Medulla oblongata (tissue), 1 donor: ENCODE data around the gene IRF8.
A peak's percentile ranks its signal among the peaks of the same experiment; 100 is the strongest.
"Not testable (repeated sequence)": the region's sequence is repeated elsewhere in the genome, so short reads cannot be mapped to it uniquely, and the experiment has no call there.

Source experiments
- DNase-seq: peaks from one replicate; pipeline ENCODE4 v3.0.0-alpha.2; 2015; ENCODE audit errors: extremely low spot score

IRF8 gene

DNA sequence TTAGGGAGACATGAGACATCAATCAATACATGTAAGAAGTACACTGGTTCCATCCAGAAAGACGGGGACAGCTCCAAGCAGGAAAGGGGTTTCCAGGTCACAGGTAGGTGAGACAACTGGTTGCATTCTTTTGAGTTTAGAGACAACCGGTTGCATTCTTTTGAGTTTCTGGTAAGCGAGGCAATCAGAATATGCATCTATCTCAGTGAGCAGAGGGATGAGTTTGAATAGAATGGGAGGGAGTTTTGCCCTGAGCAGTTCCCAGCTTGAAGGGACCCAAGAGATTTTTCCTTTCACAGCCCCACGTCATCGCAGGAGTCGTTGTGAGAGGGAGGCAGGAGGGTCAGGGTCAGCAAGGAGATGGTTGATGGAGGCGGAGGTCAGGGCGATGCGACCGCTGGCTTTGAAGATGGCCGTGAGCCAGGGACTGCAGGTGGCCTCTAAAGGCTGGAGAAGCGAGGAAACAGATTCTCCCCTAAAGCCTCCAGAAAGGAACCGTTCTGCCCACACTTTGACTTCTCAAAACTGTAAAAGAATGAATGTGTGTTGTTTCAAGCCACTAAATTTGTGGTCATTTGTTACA is 36.5 kb downstream of the IRF8 start:
- DNase-seq: no peak

DNA sequence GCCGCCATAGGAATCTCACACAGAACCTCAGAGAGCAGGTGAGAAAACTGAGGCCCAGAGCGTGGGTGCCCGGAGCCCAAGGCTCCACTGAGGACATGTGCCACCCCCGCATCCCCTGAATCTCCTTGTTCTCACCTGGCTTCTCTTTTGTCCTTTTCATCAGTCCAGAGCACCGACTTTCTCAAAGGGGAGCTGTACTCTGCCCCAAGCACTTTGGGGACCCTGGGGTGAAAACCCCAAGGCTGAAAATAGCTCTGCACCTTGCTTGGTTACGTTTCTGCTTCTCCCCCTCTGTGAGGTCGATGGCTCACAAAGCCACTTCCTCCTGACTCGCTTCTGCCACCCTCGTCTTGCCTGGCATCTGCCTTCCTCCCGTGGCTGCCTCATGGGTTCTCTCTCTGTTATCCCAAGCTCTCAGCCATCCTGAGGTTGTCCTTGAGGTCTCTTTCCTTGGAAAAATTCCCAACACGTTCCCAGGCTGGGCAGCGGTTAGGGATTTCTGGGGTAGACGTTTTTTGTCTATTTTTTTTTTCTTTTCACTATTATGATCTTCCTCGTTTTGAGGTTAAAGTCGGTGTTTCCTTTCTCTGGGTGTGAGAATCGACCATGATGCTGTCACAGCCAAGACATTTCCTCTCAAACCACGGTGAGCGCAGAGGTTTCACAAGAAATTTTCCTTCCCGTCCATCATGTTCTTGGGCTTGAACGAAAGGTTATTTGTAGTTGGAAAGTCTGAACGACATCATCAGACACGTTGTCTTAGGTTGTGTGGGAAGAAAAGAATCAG is 37.2 kb downstream of the IRF8 start:
- peak; percentile 49 for DNase-seq

DNA sequence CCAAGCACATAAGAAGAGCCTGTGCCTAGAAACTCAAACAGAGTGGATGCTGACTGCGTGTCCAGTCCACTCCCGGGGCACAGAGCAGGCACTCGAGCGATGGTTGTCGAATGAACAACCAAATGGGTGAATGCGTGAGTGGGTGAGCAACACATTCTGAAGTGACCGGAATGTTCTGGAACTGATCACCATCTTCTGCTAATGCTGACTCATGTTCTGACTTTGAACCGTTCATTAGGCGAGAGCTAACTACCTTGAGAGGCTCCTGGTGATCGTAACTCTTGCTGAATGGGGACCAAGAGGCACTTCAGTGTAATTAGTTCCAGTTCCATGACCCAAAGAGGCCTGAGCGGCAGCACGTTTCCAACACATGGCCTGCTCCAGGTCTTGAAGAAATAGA is 37.9 kb downstream of the IRF8 start:
- no peak for DNase-seq

DNA sequence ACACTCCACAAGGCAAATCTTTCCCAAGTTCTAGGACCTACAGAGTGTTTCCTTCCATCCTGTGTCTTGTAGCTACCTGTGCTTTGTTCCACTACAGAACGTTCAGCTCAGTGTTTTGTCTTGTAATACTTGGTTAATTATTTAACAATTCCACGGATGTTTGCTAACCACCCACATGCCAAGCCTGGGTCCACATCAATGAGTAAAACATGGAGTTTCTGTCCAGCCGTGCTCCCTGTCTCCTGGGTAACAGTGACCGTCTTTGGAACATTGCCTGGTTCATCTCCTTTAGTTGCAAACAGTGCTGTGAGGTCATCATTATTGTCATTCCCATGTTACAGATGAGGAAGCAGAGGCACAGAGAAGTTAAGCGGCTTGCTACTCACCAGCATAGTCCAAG is 41.3 kb downstream of the IRF8 start:
- DNase-seq: no peak

DNA sequence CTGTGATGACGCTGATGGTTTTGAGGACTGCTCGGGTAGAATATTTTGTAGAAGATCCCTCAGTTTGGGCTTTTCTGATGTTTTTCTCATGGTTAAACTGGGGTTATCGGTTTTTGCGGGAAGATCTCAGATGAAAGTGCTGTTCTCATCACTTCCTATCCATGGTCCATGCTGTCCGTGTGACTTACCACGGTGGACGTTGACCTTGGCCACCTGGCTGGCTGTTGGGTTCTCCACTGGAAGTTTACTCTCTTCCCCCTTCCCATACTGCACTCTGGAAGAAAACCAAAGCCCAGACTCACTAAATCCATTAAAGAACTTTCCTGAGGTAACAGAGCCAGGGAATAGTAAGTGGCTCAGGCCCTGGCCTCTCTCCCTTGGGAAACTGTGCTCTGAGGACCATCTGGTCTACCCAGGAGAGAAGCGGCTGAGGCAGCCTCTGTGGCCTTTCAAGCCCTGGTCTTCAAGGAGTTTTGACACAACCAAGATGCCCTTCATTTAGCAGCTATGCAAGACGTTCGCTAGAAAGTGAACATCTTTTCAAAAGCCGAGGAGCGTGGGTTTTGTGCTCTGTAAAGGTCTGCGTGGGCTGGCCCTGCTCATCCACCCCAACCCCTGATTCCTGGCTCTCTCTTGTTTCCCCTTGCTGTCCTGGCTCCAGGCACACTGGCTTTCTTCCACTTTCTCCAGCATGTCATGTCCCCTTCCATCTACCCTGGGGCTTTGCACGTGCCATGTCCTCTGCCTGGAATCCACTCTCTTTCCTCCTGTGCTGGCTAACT is 43.1 kb downstream of the IRF8 start:
- DNase-seq: no peak

DNA sequence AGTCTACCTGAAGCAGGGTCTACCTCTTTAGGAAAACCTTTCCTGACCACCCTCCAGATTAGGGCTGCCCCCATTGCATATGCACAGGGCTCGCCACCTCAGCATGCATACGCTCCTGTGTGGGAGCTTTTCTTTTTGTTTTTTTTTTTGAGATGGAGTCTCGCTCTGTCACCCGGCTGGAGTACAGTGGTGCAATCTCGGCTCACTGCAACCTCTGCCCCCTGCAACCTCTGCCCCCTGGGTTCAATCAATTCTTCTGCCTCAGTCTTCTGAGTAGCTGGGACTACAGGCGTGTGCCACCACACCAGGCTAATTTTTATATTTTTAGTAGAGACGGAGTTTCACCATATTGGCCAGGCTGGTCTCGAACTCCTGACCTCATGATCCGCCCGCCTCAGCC is 43.7 kb downstream of the IRF8 start:
- DNase-seq: not testable (repeated sequence)

DNA sequence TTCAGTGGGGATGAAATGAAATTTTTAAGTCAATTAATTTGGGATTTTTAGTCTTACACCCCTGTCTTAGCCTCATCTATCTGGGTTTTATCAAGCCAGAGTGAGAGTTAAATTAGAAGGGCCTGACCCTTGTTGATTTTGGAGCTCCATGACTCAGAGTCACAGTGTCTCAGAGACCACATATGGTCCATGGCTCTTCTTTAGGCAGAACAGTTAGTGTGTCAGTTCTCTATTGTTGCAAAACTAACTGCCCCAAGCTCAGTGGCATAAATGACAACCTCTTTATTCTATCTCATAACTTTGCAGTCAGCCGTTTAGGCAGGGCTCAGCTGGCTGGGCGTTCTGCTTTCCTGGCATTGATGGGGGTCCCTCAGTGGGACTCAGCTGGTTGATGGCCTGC is 44.7 kb downstream of the IRF8 start:
- DNase-seq: no peak

DNA sequence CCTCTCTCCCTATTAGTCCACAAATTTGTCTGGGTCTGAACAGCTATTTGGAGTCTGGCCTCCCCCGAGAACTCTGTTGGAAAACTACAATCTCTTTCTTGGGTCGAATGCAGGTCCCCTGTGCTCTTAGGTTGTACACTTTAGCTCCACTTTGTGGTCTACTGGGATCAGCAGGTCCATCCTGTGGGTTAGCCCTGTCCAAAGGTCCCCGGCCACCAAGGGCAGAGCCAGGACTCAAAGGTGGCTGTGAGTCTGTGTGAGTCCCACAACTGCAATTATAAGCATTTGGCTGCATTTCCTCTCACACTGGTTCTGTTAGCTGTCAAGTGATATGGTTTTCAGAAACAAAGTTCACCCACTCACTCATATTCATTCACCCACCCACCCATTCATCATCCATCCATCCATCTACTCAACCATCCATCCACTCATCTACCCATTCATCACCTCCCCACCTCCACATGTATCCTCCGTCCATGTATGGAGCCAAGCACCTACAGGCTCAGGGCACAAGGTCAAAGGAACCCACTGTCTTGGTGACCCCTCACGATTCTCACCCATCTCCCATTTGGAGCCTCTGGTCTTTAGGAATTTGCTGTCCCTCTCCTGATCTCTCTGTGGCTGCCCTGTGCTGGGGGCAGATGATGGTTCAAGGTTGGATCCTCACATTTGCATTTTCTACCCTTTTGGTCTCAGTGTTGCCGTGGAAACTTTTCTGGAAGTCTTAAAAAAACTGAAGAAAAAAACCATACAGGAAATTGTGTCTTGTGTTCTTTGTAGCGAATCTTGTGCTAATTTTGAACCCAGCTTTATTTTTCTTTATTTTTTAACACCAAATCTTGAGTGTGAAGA is 45.8 kb downstream of the IRF8 start:
- DNase-seq: no peak

DNA sequence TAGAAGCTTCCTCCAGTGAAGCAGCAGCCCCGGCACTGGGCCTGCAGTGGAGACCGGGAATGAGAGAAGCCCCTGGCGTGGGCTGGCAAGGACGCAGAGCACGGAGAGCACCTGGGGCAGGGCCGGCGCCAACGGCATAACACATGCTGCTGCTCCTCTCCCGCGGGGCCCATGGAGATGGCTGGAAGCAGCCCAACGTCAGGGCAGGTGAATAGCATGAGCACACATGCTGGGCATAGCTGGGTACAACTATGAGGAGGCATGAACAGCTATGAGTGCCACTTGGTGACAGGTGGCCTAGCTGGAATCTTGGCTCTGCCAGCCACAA is 46.4 kb downstream of the IRF8 start:
- DNase-seq: no peak

DNA sequence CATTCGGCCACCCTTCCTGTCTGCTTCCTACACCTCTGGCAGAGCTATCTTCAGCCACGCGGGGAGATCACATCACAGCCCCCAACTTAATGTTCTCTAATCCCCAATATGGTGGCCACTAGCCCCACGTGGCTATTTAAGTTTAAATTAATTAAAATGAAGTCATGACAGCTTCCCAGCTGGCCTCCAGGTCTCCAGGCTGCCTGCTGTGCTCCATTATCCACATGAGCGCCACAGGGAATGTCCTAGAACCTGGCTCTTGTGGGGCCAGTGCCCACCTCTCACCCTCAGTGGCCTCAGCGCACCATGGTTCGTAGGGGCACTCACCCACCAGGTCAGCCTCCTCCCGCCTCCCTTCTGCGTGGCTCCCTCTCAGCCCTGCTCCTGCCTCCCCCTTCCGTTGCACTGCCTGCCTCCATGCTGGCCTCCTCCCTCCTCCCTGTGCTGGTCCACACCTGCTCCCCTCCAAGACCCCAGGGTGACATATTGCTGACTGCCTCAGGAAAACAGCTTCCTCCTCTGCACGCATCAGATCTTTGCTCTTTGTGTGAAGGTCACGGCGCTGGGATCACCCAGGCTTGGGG is 47.7 kb downstream of the IRF8 start:
- no peak for DNase-seq

DNA sequence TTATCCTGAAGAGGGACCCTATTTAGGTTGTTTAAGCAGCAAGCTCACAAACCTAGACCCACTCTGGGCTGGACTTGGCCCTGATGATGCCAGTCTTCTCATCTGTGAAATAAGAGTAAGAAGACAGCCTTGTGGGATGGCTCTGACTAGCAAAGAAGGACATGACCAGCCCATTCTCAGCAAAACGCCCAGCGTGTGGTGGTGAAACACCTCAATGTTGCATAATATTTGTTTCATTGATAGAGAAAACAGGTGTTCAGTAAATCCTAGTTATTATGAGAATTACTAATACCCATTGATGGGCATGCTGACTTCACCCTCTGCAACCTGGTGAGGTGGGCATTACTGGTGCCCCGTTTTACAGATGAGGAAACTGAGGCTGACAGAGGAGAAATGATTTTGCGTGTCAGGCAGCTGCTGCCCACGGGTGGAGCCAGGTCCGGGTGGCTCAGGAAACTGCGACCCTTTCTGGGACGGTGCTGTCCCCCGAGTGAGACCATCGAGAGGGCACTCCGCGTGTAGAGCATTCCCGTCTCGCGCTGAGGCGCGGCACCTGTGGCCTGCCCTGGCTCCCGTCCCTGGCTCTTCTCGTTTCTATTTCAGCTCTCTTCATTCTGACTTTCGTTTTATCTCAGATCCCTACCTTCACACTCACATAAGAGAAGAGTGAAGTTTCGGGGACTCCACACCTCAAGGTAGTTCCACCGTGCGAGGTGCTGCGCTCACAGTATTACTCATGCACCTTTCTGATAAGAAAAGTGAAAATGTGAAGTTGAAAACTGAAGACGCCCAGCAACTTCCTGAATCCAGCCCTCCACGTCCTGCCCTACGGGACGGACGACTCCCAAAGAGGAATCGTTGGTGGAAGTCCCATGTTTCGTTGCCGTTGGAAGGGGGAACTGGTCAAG is 48.5 kb downstream of the IRF8 start:
- DNase-seq: no peak

DNA sequence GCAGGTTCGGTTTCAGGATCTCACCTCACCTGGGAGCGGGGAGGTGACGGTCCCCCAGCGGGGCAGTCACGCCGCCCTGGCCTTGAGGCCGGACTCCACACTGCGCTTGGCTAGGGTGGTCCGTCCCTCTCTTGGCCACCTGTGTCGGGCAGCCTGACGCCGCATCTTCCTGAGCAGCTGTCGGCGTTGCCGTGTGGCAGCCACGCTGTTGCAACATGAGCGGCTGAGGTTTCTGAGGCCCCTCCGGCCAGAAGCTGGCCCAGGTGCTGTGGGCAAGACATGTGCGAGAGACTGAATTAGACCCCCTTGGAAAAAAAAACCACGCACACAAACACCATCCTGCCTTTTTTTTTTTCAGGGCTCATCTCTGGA is 49.2 kb downstream of the IRF8 start:
- no peak for DNase-seq

DNA sequence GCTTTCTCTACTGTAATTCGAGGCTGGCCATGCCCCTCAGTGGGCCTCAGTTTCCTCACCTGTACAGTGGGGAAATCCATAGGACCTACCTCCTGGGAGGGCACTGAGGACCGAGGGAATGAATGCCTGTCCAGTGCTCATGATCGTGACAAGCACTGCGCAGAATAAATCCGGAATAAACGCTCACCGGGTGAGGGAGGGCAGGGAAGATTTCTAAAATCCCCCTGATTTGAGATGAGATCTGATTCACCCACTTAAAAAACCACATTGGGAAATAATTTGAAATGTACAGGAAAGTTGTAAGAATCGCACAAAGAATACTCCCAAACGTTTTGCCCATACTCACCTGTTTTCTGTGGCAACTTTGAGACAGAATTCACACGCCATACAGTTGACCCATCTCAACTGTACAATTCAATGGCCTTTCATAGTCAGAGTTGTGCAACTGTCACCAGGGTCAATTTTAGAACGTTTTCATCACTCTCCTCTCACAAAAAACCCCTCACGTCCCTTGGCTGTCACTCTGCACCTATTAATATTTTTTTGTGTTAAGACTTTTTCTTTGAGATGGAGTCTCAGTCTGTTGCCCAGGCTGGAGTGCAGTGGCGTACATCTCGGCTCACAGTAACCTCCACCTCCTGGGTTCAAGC is 49.8 kb downstream of the IRF8 start:
- no peak for DNase-seq

DNA sequence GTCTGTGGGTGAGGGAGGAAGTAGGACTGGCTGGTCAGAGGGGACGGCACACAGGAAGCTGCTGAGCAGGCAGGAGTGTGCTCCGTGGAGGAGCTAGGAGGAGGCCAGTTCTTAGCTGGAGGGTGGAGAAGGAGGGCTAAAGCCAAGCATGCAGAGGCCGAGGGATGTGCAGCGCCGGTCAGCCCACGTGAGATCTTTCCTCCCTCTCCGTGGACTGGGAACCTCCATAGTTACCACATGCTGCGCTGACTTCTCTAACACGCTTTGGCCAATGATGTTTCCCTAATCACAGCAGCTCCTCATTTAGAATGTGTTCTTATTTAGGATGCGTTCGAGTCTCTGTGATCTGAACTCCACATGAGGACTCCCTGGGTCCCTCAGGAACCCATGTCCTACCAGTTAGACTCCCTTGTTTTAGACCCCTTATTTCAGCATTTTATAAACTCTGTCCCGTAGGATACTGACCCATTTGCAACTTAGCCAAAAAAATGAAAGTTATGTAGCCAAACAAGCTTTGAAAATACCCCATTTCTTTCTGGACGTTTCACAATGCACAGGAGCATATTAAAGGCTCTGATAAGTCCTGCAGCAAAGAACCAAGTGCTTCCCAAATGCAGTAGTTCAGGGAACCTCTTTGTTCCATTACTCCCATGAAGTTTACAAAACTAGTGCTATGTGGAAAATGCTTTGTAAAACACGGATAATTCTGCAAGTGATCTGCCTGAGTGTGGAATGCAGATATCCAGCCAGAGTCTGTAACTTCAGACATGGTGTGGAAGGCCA is 51.4 kb downstream of the IRF8 start:
- no peak for DNase-seq

DNA sequence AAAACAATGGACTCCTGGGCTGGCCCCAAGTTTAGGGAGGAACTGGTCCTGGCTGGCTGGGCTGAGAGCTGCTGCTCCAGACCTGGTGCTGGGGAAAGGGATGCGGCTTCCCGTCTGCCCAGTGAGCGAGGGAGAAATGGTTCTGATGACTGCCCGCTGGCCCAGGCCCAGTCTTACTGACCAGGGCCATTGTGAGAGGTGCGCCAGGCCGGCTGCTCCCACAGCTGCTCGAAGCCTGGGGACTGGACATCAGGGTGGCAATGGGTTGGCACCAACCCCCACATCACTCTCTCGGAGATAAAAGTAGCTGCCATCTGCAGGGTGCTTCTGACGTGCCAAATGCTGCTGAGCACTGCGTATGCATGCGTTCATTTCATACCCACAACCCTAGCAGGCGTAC is 53.2 kb downstream of the IRF8 start:
- no peak for DNase-seq

DNA sequence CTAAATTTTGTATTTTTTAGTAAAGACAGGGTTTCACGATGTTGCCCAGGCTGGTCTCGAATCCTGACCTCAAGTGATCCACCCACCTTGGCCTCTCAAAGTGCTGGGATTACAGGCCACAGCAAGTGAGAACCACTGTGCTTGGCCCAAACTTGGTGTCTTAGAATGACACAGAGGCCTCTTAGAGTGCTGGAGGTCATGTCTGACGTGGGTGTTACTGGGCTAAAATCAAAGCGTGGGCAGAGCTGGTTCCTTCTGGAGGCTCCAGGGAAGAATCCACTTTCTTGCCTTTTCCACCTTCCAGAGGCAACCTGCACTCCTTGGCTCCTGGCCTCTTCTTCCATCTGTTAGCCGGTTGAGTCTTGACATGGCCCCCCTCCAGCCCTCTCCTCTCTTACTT is 53.8 kb downstream of the IRF8 start:
- DNase-seq: no peak

DNA sequence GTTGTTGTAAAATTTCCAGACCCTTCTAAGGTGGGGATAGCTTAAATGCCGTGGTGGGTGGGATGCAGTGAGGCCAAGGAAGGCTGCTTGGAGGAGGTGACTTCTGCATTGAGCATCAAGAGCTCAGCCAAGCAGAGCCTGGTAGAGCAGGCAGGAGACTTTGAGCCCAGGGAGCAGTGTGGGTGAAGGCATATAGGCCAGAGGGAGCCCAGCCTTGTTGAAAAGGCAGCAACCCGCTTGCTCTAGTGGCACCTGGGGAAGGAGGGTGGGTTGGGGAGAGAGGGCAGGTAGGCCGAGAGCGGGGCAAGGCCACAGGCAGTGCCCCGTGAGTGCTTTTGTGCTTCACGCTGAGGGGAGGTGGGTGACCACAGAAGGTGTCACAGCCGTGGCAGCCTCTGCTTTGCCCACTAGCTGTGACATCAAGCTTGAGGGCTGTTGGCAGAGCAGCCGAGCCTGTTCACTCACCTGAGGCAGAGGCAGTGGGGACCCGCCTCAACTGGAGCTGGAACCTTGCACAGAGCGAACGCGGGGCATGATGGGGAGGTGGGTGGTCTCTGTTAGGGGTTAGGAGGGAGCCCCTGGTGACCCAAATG is 56.1 kb downstream of the IRF8 start:
- no peak for DNase-seq

DNA sequence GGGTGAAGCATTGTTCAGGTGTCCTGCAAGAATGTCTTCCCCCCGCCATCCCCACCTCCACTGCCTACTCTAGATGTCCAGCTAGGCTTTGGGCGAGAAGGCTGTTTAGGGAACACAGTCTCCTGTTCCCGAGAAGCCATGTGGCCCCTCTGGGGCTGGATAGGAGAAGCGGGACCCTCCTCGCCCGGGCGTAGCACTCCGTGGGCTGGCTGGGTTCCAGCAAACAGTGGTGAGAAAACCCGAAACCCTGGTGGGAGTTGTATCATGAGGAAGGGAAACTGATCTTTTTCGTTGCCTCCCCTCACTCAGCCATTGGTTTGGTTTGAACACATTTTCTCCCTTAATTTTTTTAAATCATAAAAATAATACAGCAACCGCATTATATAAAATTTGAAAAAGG is 56.6 kb downstream of the IRF8 start:
- no peak for DNase-seq

DNA sequence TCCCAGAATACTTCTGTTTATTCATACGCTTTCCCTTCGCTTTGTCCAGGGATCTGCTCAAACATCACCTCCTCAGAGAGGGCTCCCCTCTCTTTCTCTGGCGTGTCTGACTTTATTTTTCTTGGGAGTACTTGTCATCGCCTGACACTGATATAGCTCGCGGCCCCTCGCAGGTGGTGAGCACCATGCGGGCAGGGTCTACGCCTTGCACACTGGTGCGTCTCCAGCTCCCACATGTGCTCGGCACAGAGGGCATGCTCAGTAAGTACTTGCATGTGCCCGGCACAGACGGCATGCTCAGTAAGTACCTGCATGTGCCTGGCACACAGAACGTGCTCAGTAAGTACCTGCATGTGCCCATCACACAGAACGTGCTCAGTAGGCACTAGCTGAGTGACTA is 57.5 kb downstream of the IRF8 start:
- no peak for DNase-seq
